NCI-H128 (cell line): ENCODE results near the gene CCDC30.
"Not testable (repeated sequence)": the region's sequence is repeated elsewhere in the genome, so short reads cannot be mapped to it uniquely, and the experiment has no call there.

Source experiments
- DNase-seq: peaks from one replicate; lab custom pipeline; 2025; ENCODE audit not compliant: unreplicated experiment; lab: John Stamatoyannopoulos, UW

CCDC30 gene

GRCh38 chr1:42523171-42523570, 60.1 kb downstream of the CCDC30 start:
- no peak for DNase-seq

GRCh38 chr1:42524330-42524729, 61.2 kb downstream of the CCDC30 start:
- DNase-seq: no peak

DNA sequence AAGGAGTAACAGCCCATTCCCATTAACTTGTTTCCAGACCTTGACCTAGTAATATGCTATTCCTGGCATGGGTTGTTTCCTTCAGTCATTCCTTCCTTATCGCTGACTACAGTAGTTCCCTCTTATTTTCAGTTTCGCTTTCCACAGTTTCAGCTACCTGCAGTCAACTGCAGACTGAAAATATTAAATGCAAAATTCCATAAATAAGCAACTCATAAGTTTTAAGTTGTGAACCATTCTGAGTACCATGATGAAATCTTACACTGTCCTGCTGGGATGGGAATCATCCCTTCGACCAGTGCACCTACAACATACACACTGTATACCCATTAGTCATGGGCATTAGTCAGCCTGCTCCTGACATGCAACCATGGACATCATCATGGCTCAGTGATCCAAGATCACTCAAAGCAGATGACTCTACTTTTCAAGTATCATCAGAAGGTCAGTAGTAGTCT, 66.7 kb downstream of the CCDC30 start:
- no peak for DNase-seq

DNA sequence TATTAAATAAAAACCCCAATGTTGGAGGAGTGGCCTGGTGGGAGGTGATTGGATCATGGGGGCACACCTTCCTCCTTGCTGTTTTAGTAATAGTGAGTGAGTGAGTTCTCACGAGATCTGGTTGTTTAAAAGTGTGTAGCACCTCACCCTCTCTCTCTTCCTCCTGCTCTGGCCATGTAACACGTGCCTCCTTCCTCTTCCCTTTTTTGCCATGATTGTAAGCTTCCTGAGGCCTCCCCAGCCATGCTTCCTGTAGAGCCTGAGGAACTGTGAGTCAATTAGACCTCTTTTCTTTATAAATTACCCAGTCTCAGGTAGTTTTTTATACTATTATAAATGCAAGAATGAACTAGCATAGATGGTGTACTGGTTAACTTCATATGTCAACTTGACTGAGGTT, 68.0 kb downstream of the CCDC30 start:
- no peak for DNase-seq

DNA sequence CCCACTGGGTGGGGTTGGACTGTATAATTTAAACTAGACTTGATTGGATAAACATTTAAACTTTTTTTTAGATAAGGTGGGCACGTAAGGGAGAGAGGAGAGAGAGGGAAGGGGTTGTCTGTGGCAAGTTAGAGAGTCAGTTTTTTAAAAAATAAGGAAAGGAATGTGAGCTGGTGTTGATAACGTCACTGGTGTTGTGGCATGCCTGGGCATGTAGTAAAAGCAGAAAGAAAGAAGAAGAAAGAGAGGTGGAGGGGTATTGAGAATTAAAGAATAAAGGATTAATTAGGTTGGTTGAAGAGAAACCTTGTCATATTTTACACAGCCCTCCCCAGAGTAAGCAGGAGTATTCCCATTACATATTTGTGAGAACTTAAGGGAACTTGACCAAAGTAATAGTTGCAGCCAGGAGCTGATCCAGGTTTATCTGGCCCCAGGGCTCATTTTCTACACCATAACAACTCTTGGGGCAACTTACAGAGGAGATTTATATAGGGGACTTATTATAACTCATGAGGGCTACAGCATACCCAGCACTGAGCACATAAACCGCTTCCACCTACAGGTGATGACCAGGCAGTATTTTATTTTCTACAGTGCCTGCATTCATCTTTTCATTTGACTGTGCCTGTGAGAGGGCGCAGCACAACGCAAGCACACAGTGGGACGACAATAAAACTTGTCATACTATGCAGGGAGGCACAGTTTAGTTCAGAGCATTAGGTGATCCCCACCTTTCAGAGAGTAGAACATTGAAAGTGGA, 70.2 kb downstream of the CCDC30 start:
- no peak for DNase-seq

- no peak for DNase-seq
Measured at GRCh38 chr1:42541104-42541503, 78.0 kb downstream of the CCDC30 start.

DNA sequence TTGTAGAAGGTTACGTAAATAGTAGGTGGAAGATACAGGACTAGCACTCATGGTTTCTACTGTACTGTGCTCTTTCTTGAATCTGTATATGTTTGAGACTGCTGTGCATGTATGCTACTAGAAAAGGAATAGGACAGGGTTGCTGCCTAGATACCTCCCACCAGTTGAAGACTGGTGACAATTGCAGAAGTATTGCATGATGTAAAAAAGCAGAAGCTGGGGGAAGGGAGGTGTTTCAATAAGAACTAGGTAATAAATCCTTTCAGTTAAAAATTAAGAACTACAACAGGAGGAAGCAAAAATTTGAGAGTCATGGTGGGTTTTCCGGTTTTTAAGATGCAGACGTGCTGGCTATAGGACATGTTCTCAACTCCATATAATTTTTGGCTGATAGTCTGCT, 88.1 kb downstream of the CCDC30 start:
- DNase-seq: no peak

- DNase-seq: no peak
Measured at GRCh38 chr1:42551590-42551989, 88.5 kb downstream of the CCDC30 start.

DNA sequence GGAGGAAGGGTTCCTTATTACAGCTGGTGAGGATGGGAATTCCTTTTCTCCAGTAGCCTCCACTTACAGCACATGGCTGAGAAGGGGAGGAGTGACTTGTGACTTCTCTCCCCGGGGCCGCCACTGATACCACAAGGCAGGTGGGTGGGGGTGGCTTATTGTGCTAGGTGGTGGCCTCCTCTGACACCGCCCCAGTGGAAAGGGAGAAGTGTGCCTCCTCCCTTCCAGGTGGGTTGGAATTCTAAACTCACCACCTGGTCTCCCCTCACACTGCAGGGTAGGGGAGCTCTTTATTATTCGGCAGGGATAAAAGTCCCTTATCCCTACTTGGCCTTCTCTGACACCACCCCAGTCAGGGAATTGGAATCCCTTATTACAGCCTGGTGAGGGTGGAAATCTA, 89.5 kb downstream of the CCDC30 start:
- no peak for DNase-seq

DNA sequence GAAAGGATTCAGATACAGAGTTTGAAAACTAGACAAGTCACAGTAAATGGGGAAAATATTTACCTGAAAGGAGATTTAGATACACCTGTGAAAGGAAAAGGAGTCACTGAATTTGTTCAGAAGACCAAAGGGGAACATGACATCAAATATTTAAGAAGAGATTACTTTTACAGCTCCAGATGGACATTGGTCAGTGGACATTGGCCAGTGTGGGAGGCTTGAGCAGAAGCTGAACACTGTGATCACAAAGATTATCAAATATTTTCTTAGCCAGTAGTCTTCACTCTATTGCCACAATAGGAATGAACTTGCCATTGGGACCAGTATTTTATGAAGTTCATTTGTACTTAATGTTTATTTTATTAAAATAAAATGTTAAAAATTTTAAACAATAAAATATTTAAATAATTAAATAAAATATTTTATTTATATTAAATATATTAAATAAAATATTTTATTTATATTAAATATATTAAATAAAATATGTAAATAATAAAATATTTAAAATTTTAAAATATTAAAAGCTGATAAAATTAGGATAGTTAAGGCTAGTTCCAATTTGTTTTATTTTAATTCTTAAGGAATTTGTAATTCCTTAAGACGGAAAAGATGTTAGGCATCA, 94.3 kb downstream of the CCDC30 start:
- no peak for DNase-seq

GRCh38 chr1:42567038-42567437, 104.0 kb downstream of the CCDC30 start:
- DNase-seq: no peak

GRCh38 chr1:42576935-42577334, 113.8 kb downstream of the CCDC30 start:
- DNase-seq: no peak

GRCh38 chr1:42586016-42586415, 122.9 kb downstream of the CCDC30 start:
- no peak for DNase-seq

GRCh38 chr1:42587753-42588152, 124.7 kb downstream of the CCDC30 start:
- no peak for DNase-seq

GRCh38 chr1:42592811-42593210, 129.7 kb downstream of the CCDC30 start:
- DNase-seq: no peak

DNA sequence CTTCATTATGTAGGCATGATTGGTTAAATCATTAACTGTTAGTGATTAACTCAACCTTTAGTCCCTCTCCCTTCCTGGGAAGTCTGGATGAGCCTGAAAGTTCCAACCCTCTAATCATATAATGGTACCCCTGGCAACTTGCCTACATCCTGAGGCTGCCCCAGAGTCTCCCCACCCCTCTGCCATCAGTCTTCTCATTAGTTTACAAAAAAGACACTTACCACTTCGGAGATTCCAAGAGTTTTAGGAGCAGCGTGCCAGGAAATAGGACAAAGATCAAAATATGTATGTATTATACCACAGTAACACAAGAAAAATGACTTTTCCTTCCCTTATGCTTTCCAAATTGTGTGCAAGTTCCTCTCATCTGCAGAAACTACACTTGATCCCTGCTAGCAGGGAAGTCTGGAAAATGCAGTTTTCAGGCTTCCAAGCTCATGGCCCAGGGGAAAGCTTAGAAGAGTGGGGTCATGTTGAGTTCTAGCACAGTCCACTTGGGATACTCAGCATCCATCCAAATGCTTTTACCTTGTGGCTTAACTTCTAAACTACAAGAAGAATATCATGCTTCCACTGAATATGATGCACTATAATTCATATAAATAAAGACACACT, 130.5 kb downstream of the CCDC30 start:
- no peak for DNase-seq

DNA sequence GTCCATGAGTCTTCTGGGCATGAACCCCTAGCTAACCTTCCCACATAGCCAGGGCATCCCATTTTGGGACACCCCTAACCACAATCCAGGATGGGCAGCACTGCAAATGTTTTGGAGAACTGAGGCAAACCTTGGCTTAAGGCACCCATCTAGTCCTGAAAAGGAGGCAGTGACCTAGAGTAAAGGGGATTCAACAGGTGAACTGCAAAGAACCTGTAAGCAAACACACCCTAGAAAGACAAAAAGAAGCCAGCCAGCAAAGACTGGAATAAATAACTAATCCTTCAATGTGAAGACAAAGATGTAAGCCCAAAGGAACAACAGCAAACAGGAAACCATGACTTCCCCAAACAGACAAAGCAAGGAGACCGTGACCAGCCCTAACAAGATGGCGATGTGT, 138.4 kb downstream of the CCDC30 start:
- DNase-seq: no peak

GRCh38 chr1:42613803-42614131, 150.7 kb downstream of the CCDC30 start:
- DNase-seq: no peak

DNA sequence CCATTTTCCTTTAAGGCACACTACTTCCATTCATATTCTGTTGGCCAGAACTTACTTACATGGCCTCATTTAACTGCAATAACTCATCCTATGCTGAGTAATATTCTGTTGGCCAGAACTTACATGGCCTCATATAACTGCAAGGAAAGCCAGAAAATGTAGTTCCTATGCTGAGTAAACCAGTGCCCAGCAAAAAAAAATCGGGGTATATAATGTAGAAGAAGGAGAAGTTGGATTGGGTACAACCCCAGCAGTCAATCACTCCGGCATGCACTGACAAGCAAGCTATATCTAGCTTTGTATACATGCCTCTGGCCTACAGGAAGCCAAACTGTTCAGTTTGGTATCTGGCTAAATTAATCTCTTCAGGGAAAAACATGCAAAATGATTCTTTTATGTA, 155.8 kb downstream of the CCDC30 start:
- no peak for DNase-seq

DNA sequence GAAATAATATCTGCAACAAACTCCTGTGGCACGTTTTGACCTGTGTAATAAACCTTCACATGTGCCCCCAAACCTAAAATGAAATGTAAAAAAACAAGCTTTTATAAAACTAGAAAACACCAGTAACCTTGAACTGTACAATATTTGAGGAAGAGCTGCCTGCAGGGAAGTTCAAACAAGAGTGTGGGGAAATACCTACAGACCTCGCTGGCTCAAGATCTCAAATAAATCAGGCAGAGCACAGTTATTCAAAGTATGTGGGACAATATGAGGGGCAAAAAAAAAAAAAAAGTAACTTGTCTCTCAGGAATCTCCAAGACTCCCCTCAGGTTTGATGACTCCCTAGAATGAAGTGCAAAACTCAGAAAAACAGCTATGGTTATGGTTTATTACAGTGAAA, 157.2 kb downstream of the CCDC30 start:
- no peak for DNase-seq

DNA sequence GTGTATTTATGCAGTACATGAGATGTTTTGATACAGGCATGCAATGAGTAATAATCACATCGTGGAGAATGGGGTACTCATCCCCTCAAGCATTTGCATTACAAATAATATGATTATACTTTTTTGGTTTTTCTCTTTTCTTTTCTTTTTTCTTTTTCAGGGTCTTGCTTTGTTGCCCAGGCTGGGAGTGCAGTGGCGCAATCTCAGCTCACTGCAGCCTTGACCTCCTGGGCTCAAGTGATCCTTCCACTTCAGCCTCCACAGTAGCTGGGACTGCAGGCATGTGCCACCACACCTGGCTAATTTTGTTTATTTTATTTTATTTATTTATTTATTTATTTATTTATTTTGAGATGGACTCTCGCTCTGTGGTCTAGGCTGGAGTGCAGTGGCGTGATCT, 158.1 kb downstream of the CCDC30 start:
- not testable (repeated sequence) for DNase-seq

GRCh38 chr1:42627205-42627604, 164.1 kb downstream of the CCDC30 start:
- not testable (repeated sequence) for DNase-seq
